Activated CD4-positive, alpha-beta T cell treated with anti-CD3 and anti-CD28 coated beads for 4 hours (primary cell): ENCODE data around the gene TCF4.
A peak's percentile ranks its signal among the peaks of the same experiment; 100 is the strongest.

Experiments used
- DNase-seq, 2 donors: peaks; one replicate each; pipeline ENCODE4 v3.0.0-alpha.2; 2020

The TCF4 gene

DNA sequence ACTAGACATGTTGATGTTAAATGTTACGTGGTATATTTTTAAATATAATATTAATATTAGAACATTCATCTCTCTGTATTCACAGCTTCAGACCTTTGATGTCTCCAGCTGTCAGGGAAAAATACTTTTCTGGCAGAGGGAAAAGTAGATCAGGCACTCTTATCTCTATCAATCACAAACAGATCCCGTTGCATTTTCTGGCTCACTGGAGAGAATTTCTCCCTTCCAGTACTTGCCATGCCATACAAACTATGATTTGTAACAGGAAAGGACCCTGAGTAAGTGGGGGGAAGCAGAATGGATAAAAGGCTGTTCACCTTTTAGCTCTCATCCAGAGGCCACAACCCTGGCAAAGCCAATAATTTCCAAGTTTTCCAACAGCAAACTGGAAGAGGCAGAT is 158.0 kb downstream of the TCF4 start:
- DNase-seq: no peak

GRCh38 chr18:55427951-55428350 is 160.0 kb downstream of the TCF4 start:
- DNase-seq: no peak

DNA sequence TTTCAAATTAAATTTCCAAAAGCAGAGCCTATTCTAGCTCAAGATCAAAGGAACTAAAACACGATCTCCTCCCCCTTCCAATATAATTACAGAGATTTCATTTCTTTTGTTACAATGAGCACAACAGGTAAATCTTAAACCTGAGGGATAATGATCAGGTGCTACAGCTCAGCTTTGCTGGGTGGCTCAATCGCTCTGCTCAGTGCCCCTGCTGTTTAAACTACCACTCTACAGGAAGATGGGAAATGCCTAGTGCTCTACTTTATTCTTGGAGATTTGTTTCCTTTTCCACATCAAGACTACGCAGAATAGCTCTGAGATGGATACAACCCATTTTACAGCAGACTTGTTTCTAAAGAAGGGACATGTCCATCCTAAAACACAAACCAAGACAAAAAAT is 162.3 kb downstream of the TCF4 start:
- no peak for DNase-seq

DNA sequence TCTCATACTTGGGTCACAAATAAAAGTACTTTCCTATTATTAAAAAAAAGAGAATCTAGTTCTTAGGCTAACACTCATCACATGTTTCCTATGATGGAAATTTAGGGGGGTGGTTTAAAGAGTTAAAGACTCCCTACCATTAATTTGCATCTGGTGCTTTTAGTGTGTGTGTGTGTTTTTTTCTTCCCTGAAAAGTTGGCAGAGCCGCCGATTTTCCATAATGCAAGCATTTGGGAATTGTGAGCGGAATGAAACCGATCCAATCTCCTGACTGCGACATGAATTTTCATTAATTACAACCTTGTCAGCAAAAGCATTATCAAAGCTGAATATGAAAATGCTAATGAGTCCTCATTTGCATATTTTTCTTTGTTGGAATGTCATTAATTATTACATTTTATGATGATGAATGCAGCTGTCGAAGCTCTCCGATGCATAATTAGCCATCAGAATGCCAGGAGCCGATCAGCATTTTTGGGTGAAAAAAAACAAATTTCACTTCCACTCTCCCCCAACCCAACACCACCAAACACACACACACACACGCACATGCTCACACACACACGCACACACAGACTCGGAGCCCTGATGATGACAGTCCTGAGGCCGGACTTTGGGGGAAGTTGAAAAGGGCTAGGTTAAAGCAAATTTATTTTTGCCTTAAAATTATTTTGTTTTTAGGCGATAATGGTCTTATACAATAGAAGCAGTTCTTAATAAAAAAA is 165.4 kb downstream of the TCF4 start:
- DNase-seq: no peak

GRCh38 chr18:55421615-55422419 is 166.2 kb downstream of the TCF4 start:
- no peak for DNase-seq

DNA sequence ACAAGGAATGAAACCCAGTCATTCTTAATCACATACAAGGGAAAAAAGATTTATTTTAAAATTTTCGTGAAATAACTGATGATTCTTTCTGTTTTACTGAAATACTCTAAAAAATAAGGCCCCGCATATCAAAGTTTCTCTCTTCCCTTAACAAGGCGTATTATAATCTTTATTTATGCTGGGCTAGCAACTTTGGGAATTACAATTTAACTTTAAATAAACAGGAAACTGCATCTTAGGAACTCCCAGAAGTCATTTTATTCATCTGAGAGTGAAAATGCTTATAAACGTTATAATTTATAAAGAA is 166.7 kb downstream of the TCF4 start:
- no peak for DNase-seq

DNA sequence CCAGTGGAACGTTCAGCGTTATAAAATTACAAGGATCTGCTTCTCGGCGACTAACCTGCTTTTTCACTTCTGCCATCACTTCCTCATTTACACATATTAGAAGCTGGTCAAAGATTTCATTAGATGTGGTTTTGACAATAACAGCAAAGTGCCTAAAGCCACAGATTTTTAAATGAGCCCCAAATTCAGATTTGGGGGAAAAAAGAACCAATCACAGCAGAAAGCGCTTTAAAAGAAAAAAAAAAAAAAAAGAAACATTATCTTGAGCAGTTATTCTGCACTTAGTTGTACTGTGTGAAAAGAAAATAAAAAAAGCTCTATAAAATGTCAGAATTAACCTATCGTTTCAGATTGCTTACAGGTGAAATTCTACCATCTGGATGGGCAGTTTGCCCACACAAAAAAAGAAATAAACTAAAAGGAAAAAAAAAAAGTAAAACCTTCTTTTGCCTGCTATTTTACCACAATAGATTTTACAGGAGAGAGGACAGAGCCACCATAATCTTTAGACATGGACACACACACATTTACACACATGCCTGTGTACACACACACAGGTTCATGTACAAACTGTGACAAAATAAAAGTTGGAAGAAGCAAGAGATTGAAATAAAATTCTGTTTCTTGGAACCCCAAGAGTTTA is 167.2 kb downstream of the TCF4 start:
- no peak for DNase-seq

DNA sequence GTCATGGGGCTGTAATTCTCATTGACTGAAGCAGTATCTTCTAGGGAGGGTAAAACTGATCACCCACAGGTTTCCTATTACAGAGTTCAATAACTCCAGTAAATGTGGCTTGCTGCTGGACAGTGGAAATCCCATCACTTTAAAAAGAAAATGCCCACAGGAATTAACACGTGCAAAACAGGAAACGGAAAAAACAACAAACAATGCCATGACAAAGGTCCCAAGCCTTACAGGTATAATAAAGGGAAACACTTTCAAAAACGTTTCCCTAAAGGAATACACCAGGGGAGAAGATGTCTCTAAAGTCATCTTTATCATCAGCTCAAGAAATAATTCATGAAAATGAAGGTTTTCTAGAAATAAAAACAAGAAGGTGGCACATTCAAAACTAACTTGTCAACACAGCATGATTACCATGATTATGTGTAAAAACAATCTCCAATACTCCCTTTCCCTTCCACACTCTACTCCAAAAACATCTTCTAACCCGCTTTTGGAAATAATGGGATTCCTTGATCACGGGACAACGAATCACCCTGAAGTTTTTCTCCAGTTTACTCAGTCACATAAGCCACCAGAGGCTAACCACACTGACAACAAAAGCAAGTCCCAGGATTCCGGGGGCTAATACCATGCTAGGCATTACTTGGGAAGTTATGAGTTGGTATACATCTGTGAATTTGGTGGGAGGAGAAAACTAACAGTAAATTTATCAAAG is 167.9 kb downstream of the TCF4 start:
- no peak for DNase-seq

DNA sequence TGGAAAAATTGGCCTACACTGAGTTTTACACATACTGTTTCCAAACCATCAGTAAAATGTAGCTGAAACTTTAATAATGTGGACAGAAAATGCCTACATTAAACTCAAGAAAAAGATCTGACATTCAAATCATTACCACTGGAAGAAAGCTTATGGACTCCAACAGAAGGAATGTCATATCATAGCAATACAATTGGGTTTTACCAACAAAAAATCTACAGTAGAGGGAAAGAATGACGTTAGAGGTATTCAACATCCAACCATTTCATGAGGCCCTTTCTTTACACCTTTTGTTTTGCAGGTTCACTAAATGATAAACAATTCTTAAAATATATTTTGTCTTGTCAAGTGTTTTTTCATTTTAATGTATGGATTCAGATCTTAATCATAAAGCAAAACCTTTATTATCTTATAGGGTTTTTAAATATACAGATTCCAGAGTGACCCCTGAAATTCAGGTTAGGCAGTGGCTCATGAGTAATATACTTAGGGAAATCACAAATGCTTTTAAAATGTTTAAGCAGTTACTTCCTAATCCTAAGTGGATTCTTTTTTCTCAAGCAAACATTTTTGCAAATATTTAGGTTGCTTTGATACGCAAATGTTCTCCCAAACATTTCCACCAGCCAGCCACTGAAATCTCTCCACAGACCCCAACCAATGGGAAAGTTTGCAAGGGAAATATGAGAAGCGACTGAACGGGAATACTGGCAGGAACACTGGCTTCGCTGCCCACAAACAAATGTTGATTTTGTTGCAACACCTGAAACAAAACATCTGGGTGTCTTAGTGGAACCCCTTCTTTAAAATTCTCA is 168.7 kb downstream of the TCF4 start:
- DNase-seq: no peak

DNA sequence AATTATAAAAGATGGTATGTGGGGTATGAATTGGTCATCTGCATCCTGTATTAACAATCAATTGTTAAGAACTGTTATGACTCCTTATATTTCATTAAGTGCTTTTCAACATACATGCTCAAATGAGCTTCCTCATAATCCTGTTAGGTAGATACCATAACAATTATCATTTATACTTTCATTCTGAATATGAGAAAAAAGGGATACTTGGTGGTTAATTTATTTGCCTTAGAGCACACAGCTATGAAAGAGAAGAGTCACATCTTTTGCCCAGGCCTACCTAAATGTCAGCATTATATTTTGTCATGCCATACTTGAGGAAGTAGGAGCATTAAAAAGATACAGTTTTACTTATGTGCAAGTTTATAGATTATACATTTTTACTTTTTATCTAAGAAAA is 169.6 kb downstream of the TCF4 start:
- DNase-seq: no peak

- DNase-seq: no peak
Measured at GRCh38 chr18:55416791-55417190, 171.2 kb downstream of the TCF4 start.

DNA sequence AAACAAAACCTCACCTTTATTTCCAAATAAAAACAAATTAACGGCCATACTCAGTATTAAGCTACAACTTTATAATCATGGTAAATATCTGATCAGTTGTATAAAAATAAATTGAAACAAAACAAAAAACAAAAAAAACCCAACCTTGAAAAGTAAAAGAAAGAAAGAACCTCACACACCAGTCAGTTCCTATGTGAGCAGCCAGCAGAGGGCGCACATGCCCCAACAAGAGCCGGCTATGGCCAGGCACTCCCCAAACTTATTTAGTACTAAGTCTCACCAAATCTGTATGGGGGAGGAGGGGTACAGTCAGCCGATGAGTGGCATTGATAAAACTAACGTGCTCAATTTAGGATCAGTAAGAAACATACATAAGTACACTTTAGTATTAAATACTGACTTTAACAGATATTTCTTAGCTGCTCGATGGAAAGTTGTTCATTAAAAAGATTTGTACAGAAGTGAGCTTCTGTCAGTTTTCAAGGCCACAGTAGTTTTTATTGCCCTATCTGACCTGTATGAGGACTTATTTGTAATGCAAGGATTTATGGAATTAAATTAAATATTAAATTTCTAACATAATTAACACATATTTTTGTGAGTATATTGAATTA is 172.6 kb downstream of the TCF4 start:
- peak; percentile 55 to 58 for DNase-seq

DNA sequence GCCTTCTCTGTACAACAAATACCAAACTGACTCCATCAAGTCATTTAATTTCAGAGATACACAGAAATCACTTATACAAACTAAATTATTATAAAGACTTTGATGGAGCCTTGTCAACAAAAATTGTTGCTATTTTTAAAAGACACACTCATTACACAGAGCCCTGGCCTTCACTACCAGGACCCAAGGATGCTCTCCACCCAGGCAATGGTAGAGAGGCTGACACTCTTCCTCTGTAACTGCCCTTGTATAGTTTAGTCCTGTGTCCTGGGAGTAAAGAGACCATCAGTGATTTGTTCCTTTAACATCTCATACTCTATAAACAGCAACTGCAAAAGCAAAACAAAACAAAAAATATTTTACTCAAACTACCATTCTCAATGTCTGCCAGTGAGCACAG is 173.5 kb downstream of the TCF4 start:
- DNase-seq: no peak

DNA sequence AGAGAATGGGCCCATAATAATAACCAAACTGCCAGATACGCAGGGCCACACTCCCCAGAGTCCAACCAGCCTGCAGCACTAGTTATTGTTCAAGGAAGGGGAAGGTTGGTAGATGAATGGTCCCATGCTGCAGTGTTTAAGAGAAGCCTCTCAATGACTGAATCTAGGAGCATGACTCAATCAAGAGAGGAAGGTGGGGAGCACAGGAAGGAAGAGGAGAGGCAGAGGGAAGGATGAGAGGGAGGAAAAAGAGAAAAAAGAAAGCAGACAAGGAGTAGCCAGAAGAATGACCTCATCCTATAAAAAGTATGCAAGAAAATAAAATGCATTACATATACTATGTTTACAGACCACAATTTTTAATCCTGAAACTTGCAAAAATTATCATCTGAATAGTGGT is 174.5 kb downstream of the TCF4 start:
- DNase-seq: no peak

DNA sequence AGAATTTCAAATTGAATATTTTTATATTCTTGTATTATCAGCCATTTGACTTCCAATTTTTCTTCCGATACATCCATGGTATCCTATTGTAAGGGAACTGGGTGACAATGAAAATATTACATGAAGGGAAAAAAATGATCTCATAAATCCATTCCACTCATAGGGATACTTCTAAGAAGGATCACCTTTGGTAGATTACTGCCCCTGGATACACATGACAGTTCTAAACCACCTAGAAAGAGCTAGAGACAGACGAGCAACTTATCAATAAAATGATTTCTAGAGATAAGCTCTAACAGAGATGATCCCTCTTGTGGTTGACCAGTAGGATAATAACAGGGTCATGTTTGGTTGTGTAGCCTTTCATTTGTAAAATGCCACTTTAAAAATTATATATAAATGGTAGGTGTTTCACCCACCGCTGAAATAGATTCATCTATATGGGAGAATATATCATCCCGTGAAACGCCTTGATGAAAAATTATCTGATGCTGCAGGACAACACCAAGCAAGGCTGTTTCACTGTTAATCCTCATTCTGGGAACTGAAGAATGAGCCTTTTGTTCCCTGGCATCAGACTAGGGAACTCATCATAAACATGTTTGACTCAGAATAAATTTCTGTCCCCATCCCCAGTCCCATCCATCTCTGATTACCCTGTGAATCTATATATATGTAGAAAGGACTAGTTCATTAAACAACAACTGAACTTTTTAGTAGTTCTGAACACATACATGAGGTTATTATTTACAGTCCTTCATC is 180.0 kb downstream of the TCF4 start:
- no peak for DNase-seq

- DNase-seq: no peak
Measured at GRCh38 chr18:55407191-55407590, 180.8 kb downstream of the TCF4 start.

GRCh38 chr18:55406451-55406991 is 181.5 kb downstream of the TCF4 start:
- DNase-seq: no peak

GRCh38 chr18:55405893-55406406 is 182.0 kb downstream of the TCF4 start:
- no peak for DNase-seq

DNA sequence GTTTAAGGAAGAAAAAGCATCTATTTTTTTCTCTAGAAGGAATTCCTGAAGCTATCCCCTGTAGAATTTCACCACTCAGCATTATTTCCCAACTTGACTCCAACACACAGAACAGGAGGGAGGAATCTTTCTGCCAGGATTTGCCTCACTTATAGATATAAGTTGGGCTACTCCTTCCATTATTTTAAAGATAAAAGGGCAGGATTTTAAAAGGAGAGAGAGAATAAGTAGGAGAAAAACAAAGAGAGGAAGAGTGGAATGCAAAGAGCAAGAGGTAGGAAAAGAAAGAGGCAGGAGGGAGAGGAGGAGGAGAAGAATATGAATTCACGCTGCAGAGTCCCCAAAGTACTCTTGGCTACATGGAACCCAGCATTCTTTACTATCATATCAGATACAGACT is 182.5 kb downstream of the TCF4 start:
- no peak for DNase-seq

GRCh38 chr18:55404832-55405465 is 183.0 kb downstream of the TCF4 start:
- no peak for DNase-seq
